Measurements from ENCODE around the gene RFESD. TPM values are rescaled to one million over a fixed set of nuclear protein-coding genes. Genes with fewer than 3 reads are reported as not detected.

RFESD gene
- total RNA-seq, 4 donors from 2014 or later, result 1.1 to 1.4 TPM; not detected in 2

- no peak for TF ChIP-seq EP300 (IDR thresholded peaks at IDR 0.05; ENCODE audit: low read depth)
- Histone ChIP-seq H3K27me3 (no peaks in the 10 kb centered on the region), H3K36me3 (no peaks in the 10 kb centered on the region), H3K4me1 (no peaks in the 10 kb centered on the region), H3K4me3 (no peak overlapping the region), H3K9me3 (no peaks in the 10 kb centered on the region), H3K27ac (no peak overlapping the region)
- 79 to 91% methylated on average over 1 of the region's 1 CpG for WGBS, 2 donors (ENCODE audit: low coverage in 1 of 2)
- no peak for DNase-seq
- intact Hi-C loops (cut with DNase I; ENCODE audit: low total_unique reads), result no loop called here
- in situ Hi-C loops (cut with MboI; ENCODE audit: low pct_ligation_motif_present in 1 of 4, low pct_unique_long_range_greater_than_20kb in 1 of 4, low sequenced_read_pairs in 3 of 4), result no loop called here
These were observed 43.1 kb downstream of the RFESD start for GRCh38 chr5:95689680-95690079.

DNA sequence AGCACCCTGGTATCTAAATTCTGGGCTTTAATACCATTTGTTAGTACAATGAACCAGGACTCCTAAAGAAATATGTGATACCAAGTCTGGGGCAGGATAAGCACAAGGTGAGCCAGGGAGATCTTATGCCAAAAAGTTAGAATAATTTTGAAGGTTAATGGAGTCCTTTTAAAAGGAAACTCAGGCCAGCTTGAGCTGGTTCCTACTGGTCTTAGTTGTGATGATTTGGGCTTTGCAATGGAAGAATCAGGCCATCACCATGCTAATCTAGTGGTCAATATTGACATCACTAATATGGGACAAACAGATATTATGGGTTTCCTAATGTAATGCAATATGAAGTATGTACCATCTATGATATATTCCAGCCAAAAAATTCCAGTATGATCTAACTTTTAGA lies 43.8 kb downstream of the RFESD start:
- Histone ChIP-seq H3K9me3 (no peaks in the 10 kb centered on the region), H3K36me3 (no peaks in the 10 kb centered on the region), H3K4me1 (no peaks in the 10 kb centered on the region), H3K27ac (no peak overlapping the region), H3K27me3 (no peaks in the 10 kb centered on the region), H3K4me3 (no peak overlapping the region)
- in situ Hi-C loops (cut with MboI; ENCODE audit: low pct_ligation_motif_present in 1 of 4, low pct_unique_long_range_greater_than_20kb in 1 of 4, low sequenced_read_pairs in 3 of 4), result no loop called here
- DNase-seq, result no peak
- TF ChIP-seq POLR2AphosphoS5 (IDR thresholded peaks at IDR 0.05), result no peak
- no peak for TF ChIP-seq EP300 (IDR thresholded peaks at IDR 0.05; ENCODE audit: low read depth)
- TF ChIP-seq, protein P1, sequence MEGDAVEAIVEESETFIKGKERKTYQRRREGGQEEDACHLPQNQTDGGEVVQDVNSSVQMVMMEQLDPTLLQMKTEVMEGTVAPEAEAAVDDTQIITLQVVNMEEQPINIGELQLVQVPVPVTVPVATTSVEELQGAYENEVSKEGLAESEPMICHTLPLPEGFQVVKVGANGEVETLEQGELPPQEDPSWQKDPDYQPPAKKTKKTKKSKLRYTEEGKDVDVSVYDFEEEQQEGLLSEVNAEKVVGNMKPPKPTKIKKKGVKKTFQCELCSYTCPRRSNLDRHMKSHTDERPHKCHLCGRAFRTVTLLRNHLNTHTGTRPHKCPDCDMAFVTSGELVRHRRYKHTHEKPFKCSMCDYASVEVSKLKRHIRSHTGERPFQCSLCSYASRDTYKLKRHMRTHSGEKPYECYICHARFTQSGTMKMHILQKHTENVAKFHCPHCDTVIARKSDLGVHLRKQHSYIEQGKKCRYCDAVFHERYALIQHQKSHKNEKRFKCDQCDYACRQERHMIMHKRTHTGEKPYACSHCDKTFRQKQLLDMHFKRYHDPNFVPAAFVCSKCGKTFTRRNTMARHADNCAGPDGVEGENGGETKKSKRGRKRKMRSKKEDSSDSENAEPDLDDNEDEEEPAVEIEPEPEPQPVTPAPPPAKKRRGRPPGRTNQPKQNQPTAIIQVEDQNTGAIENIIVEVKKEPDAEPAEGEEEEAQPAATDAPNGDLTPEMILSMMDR (IDR thresholded peaks at IDR 0.05), result no peak
- TF ChIP-seq POLR2A (IDR thresholded peaks at IDR 0.05), result no peak
- intact Hi-C loops (cut with DNase I; ENCODE audit: low total_unique reads), result no loop called here

- intact Hi-C loops (cut with DNase I; ENCODE audit: low total_unique reads), result no loop called here
- Histone ChIP-seq H3K4me3 (no peak overlapping the region), H3K27ac (no peak overlapping the region), H3K9me3 (no peaks in the 10 kb centered on the region), H3K4me1 (no peaks in the 10 kb centered on the region), H3K36me3 (no peaks in the 10 kb centered on the region), H3K27me3 (no peaks in the 10 kb centered on the region)
- 64 to 81% methylated on average over 4 to 7 of the region's 7 CpGs for WGBS, 2 donors (ENCODE audit: low coverage in 1 of 2)
- DNase-seq, result no peak
- no peak for TF ChIP-seq POLR2AphosphoS5 (IDR thresholded peaks at IDR 0.05)
- TF ChIP-seq, protein P1 (IDR thresholded peaks at IDR 0.05), result no peak
- no peak for TF ChIP-seq EP300 (IDR thresholded peaks at IDR 0.05; ENCODE audit: low read depth)
- TF ChIP-seq POLR2A (IDR thresholded peaks at IDR 0.05), result no peak
- in situ Hi-C loops (cut with MboI; ENCODE audit: low pct_ligation_motif_present in 1 of 4, low pct_unique_long_range_greater_than_20kb in 1 of 4, low sequenced_read_pairs in 3 of 4), result no loop called here
These were observed 51.5 kb downstream of the RFESD start for GRCh38 chr5:95697781-95698681.

DNA sequence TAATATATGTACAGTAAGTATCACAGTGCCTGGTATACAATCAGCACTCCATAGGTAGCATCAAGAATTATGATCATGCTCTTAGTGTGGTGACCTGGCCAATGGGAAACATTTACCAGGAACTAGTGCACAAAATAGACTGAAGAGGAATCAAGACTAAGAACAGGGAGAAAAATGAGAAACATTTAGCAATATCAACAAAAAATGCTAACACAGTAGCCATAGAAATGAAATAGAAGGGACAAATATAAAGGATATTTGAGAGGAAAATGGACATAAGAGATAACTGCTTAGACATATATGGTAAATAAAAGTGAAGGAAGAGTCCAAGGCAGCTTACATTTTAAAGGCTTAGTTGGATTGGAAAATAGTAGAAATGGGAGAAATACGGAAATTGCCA lies 52.8 kb downstream of the RFESD start:
- 100% methylated on average over 1 of the region's 1 CpG for WGBS, 2 donors (ENCODE audit: low coverage in 1 of 2)
- Histone ChIP-seq H3K4me3 (no peak overlapping the region), H3K9me3 (no peaks in the 10 kb centered on the region), H3K27me3 (no peaks in the 10 kb centered on the region), H3K27ac (no peak overlapping the region), H3K36me3 (no peaks in the 10 kb centered on the region), H3K4me1 (no peaks in the 10 kb centered on the region)
- no peak for TF ChIP-seq POLR2A (IDR thresholded peaks at IDR 0.05)
- TF ChIP-seq, protein P1 (IDR thresholded peaks at IDR 0.05), result no peak
- no peak for TF ChIP-seq EP300 (IDR thresholded peaks at IDR 0.05; ENCODE audit: low read depth)
- TF ChIP-seq POLR2AphosphoS5 (IDR thresholded peaks at IDR 0.05), result no peak
- intact Hi-C loops (cut with DNase I; ENCODE audit: low total_unique reads) (no loop called here), in situ Hi-C loops (cut with MboI; ENCODE audit: low pct_ligation_motif_present in 1 of 4, low pct_unique_long_range_greater_than_20kb in 1 of 4, low sequenced_read_pairs in 3 of 4) (no loop called here)
- DNase-seq, result no peak

DNA sequence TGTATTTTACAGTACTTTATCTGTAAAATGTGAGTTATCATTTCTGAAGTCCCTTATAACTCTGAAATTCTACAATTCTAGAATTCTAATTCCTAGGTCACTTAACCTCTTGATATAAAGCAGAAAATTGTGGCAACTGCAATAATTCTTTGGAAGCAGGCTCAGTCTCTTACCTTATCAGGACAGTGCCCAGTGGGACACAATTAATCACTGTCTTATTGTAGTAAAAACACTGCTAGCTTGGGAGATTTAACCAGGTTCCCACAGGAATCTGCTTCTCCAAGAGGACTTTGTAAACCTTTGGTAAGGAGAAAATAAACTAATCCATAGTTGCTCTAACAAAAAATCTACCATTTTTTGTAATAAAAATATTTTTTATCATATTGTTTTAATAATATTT lies 54.5 kb downstream of the RFESD start:
- Histone ChIP-seq H3K4me1 (no peaks in the 10 kb centered on the region), H3K4me3 (no peak overlapping the region), H3K27ac (no peak overlapping the region), H3K9me3 (no peaks in the 10 kb centered on the region), H3K27me3 (no peaks in the 10 kb centered on the region), H3K36me3 (no peaks in the 10 kb centered on the region)
- in situ Hi-C loops (cut with MboI; ENCODE audit: low pct_ligation_motif_present in 1 of 4, low pct_unique_long_range_greater_than_20kb in 1 of 4, low sequenced_read_pairs in 3 of 4) (no loop called here), intact Hi-C loops (cut with DNase I; ENCODE audit: low total_unique reads) (no loop called here)
- no peak for TF ChIP-seq POLR2AphosphoS5 (IDR thresholded peaks at IDR 0.05)
- TF ChIP-seq, protein P1 (IDR thresholded peaks at IDR 0.05), result no peak
- no peak for TF ChIP-seq POLR2A (IDR thresholded peaks at IDR 0.05)
- TF ChIP-seq EP300 (IDR thresholded peaks at IDR 0.05; ENCODE audit: low read depth), result no peak
- DNase-seq, result no peak
